ENCODE results near the gene AMZ1. TPM values are rescaled to one million over a fixed set of nuclear protein-coding genes. Genes with fewer than 3 reads are reported as not detected.
"Not testable (repeated sequence)": the region's sequence is repeated elsewhere in the genome, so short reads cannot be mapped to it uniquely, and the experiment has no call there.

AMZ1 gene
- total RNA-seq, 2 experiments from 2014 or later = 0.11 to 0.14 TPM

DNA sequence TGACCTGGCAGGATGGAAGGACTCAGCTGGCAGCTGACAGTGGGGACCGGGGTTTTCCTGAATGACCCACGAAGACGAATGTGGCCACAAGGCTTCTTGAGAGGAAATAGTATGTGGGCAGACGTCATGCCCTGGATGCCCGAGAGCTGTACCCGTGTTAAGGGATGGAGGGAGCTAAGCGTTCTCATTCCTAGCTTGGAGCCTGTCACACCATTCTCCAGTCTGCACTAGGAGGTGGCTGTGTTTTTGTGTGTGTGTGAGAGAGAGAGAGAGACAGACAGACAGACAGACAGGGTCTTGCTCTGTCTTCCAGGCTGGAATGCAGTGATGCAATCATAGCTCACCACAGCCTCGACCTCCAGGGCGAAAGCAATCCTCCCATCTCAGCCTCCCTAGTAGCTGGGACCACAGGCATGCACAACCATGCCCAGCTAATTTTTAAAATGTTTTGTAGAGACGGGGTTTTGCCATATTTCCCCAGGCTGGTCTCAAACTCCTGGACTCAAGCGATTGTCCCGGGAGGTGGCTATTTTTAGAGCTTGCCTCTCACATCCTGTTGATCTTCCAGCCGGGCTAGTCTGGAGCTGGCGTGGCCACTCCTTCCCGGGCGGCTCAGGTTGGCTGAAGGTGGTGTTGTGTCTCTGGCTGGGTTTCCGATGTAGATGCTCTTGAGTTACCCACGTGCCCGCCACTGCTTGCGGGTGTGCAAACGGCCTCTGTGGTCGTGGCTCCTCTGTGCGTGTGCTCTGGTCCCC lies 2.1 kb downstream of the AMZ1 start:
- TF ChIP-seq, protein P1, sequence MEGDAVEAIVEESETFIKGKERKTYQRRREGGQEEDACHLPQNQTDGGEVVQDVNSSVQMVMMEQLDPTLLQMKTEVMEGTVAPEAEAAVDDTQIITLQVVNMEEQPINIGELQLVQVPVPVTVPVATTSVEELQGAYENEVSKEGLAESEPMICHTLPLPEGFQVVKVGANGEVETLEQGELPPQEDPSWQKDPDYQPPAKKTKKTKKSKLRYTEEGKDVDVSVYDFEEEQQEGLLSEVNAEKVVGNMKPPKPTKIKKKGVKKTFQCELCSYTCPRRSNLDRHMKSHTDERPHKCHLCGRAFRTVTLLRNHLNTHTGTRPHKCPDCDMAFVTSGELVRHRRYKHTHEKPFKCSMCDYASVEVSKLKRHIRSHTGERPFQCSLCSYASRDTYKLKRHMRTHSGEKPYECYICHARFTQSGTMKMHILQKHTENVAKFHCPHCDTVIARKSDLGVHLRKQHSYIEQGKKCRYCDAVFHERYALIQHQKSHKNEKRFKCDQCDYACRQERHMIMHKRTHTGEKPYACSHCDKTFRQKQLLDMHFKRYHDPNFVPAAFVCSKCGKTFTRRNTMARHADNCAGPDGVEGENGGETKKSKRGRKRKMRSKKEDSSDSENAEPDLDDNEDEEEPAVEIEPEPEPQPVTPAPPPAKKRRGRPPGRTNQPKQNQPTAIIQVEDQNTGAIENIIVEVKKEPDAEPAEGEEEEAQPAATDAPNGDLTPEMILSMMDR (IDR thresholded peaks at IDR 0.05) = no peak
- no peak for ATAC-seq
- Mint-ChIP-seq H3K36me3 (ENCODE audit: low read depth) (no peaks in the 10 kb centered on the region), H3K4me1 (ENCODE audit: low read depth) (peaks cover 11% of the 10 kb centered on the region), H3K27me3 (peaks cover 41% of the 10 kb centered on the region), H3K4me3 (no peak overlapping the region), H3K27ac (no peak overlapping the region), H3K9me3 (no peaks in the 10 kb centered on the region)
- intact Hi-C loops (cut with micrococcal nuclease) = no loop called here
- DNase-seq = no peak
- ChIA-PET POLR2A (interaction anchor here (0.6 to 1.5 kb wide), 3 partner anchors 19 to 25 kb away, joined by 3 to 5 read pairs (median 3); no protein-coding TSS in a partner anchor), CTCF (interaction anchor here (1.2 to 5.1 kb wide), 6 partner anchors 9 to 30 kb away, joined by 3 to 35 read pairs (median 6); no protein-coding TSS in a partner anchor)

DNA sequence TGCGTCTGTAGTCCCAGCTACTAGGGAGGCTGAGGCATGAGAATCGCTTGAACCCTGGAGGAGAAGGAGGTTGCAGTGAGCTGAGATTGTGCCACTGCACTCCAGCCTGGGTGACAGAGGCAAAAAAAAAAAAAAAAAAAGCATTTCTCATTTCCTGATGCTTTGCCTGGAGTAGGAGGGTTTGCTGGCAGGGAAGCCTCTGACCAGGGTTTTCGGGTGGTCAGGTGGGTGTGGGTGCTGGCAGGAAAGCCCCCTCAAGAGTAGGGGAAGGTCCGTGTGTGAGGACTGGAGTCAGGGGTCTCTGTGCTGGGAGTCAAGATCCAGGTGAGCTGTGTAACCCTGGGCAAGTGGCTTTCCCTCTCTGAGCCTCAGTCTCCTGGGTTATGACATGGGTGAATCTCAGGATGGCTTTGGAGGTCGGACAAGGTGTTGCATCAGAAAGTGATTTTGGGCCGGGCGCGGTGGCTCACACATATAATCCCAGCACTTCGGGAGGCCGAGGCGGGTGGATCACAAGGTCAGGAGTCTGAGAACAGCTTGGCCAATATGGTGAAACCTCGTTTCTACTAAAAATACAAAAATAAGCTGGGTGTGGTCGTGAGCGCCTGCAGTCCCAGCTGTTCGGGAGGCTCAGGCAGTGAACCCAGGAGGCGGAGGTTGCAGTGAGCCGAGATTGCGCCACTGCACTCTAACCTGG lies 3.2 kb downstream of the AMZ1 start:
- Mint-ChIP-seq H3K36me3 (ENCODE audit: low read depth) (no peaks in the 10 kb centered on the region), H3K27me3 (peaks cover 37% of the 10 kb centered on the region), H3K4me1 (ENCODE audit: low read depth) (peaks cover 11% of the 10 kb centered on the region), H3K9me3 (no peaks in the 10 kb centered on the region), H3K4me3 (no peak overlapping the region), H3K27ac (no peak overlapping the region)
- CTCF ChIA-PET = interaction anchor here (5.1 kb wide), 1 partner anchor 19 kb away, joined by 35 read pairs; no protein-coding TSS in a partner anchor
- ATAC-seq (no peak), DNase-seq (no peak)
- intact Hi-C loops (cut with micrococcal nuclease) = no loop called here
- POLR2A ChIA-PET = no interaction called here
- TF ChIP-seq, protein P1 (IDR thresholded peaks at IDR 0.05) = no peak

DNA sequence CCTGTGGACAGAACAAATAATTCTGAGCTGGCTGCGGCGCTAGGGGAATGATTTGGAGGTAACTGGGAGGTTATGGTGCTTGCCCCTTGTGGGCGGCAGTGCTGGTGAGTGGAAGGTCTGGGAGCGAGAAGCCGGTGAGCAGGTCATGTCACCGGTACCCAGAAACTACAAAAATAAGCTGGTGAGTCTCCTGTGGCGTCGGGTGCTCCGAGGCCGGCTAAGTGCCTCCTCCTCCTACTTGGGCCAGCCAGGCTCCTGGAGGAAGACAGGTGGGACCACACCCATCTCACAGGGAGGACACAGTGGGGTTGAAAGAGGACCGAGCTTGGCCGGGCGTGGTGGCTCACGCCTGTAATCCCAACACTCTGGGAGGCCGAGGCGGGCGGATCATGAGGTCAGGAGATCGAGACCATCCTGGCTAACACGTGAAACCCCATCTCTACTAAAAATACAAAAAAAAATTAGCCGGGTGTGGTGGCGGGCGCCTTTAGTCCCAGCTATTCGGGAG lies 4.0 kb downstream of the AMZ1 start:
- H3K27me3 Mint-ChIP-seq = peaks cover 34% of the 10 kb centered on the region

DNA sequence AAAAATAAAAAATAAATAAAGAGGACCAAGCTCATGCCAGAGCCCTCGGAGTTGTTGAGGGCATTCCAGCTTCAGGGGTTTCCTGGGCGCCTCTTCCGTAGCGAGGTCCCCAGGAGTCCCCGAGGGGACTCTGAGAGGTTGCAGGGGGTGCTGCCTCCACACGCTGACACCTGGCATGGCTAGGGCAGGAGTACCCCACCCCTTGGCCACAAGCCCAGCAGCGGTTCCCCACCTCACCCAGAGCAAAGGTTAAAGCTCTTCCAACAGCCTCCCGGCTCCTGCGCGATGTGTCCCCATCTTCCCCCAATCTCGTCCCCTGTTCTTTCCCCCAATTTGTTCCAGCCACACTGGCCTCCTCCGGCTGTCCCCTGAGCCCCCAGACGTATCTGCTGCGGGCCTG lies 4.5 kb downstream of the AMZ1 start:
- TF ChIP-seq, protein P1 (IDR thresholded peaks at IDR 0.05) = no peak
- Mint-ChIP-seq H3K36me3 (ENCODE audit: low read depth) (no peaks in the 10 kb centered on the region), H3K4me3 (no peak overlapping the region), H3K4me1 (ENCODE audit: low read depth) (peaks cover 11% of the 10 kb centered on the region), H3K27ac (no peak overlapping the region), H3K27me3 (peaks cover 31% of the 10 kb centered on the region), H3K9me3 (no peaks in the 10 kb centered on the region)
- ATAC-seq (no peak), DNase-seq (no peak)
- intact Hi-C loops (cut with micrococcal nuclease) = no loop called here
- ChIA-PET POLR2A (interaction anchor here (0.5 to 1.0 kb wide), 2 partner anchors 17 to 118 kb away, joined by 3 read pairs; no protein-coding TSS in a partner anchor), CTCF (interaction anchor here (1.2 to 5.1 kb wide), 5 partner anchors 9 to 21 kb away, joined by 3 to 35 read pairs (median 4); no protein-coding TSS in a partner anchor)

More for the DNA sequence above, 4.0 kb downstream of the AMZ1 start:
- H3K4me3 Mint-ChIP-seq; DNase-seq; H3K9me3 Mint-ChIP-seq; H3K36me3 Mint-ChIP-seq (ENCODE audit: low read depth); ATAC-seq; H3K27ac Mint-ChIP-seq; intact Hi-C loops (cut with micrococcal nuclease): not testable (repeated sequence)
- ChIA-PET POLR2A (interaction anchor here (1.0 kb wide), 1 partner anchor 18 kb away, joined by 3 read pairs; no protein-coding TSS in a partner anchor), CTCF (interaction anchor here (1.2 to 5.1 kb wide), 5 partner anchors 9 to 21 kb away, joined by 3 to 35 read pairs (median 4); no protein-coding TSS in a partner anchor)
- peaks cover 11% of the 10 kb centered on the region for H3K4me1 Mint-ChIP-seq (ENCODE audit: low read depth)

DNA sequence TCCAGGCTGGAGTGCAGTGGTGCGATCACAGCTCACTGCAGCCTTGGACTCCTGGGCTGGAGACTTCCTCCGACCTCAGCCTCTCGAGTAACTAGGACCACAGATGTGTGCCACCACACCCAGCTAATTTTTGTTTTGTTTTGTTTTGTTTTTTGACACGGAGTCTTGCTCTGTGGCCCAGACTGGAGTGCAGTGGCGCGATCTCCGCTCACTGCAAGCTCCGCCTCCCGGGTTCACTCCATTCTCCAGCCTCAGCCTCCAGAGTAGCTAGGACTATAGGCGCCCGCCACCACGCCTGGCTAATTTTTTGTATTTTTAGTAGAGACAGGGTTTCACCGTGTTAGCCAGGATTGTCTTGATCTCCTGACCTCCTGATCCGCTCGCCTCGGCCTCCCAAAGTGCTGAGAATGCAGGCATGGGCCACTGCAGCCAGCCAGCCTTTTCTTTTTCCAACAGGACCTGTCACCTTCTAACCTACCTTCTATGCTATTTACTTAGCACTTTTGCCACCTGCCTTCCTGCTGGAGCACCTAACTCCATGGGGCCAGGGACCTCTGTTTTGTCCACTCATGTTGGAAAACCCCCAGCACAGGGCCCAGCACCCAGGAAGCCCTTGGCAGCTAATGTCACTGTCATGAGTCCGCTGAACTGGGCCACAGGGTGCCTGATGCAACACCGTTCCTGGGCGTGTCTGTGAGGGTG lies 5.6 kb downstream of the AMZ1 start:
- Mint-ChIP-seq H3K4me1 (ENCODE audit: low read depth) (peaks cover 13% of the 10 kb centered on the region), H3K27me3 (peaks cover 27% of the 10 kb centered on the region)
- ATAC-seq; H3K36me3 Mint-ChIP-seq (ENCODE audit: low read depth); H3K9me3 Mint-ChIP-seq; H3K4me3 Mint-ChIP-seq; DNase-seq; H3K27ac Mint-ChIP-seq; POLR2A ChIA-PET; intact Hi-C loops (cut with micrococcal nuclease): not testable (repeated sequence)
- CTCF ChIA-PET = interaction anchor here (1.6 to 5.1 kb wide), 3 partner anchors 10 to 22 kb away, joined by 4 to 35 read pairs (median 11); no protein-coding TSS in a partner anchor

DNA sequence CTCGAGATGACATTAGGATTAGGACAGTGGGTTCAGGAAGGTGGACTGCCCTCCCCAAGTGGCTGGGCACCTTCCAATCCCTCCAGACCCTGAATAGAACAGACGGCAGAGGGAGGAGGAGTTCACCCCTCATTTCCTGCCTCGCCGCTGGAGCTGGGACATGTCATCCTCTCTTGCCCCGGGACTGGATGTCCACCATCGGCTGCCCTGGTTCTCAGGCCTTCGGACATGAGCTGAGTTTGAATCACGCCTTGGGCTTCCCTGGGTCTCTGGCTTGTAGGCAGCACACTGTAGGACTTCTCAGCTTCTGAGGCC lies 6.1 kb downstream of the AMZ1 start:
- H3K27me3 Mint-ChIP-seq = peaks cover 22% of the 10 kb centered on the region
- not testable (repeated sequence) for H3K4me3 Mint-ChIP-seq
- H3K4me1 Mint-ChIP-seq (ENCODE audit: low read depth) = peaks cover 13% of the 10 kb centered on the region

More for the DNA sequence above, 6.1 kb downstream of the AMZ1 start:
- ATAC-seq; POLR2A ChIA-PET; H3K9me3 Mint-ChIP-seq; H3K27ac Mint-ChIP-seq; H3K36me3 Mint-ChIP-seq (ENCODE audit: low read depth); DNase-seq; intact Hi-C loops (cut with micrococcal nuclease): not testable (repeated sequence)
- CTCF ChIA-PET = interaction anchor here (2.0 to 5.1 kb wide), 2 partner anchors 16 to 23 kb away, joined by 11 to 35 read pairs; no protein-coding TSS in a partner anchor
